ENCODE results near the gene STK36.

Gene STK36

GRCh38 chr2:218635719-218636118 lies 36.2 kb upstream of the STK36 start:
- H3K36me3 ChIP-seq (ENCODE audit: insufficient read depth, insufficient read length, low read length), result peaks cover 78% of the 10 kb centered on the region

GRCh38 chr2:218638372-218638771 lies 33.5 kb upstream of the STK36 start:
- Histone ChIP-seq H3K4me1 (ENCODE audit: insufficient read depth, insufficient read length) (no peaks in the 10 kb centered on the region), H3K9me3 (ENCODE audit: insufficient read depth, low read length) (no peaks in the 10 kb centered on the region), H3K27me3 (ENCODE audit: insufficient read depth, insufficient read length) (no peaks in the 10 kb centered on the region), H3K36me3 (ENCODE audit: insufficient read depth, insufficient read length, low read length) (peaks cover 92% of the 10 kb centered on the region), H3K9ac (ENCODE audit: insufficient read length, low read depth) (no peak overlapping the region), H3K4me3 (ENCODE audit: insufficient read length, low read depth) (no peak overlapping the region)
- DNase-seq (ENCODE audit: low read depth, low spot score), result no peak
- TF ChIP-seq ZNF274 (IDR thresholded peaks at IDR 0.05; ENCODE audit: low read depth, low read length) (no peak), YY1 (IDR thresholded peaks at IDR 0.05; ENCODE audit: insufficient read depth, insufficient read length) (no peak), SUZ12 (IDR thresholded peaks at IDR 0.05; ENCODE audit: extremely low read depth, insufficient read depth, insufficient read length) (no peak)

More at GRCh38 chr2:218635719-218636118, 36.2 kb upstream of the STK36 start:
- DNase-seq (ENCODE audit: low read depth, low spot score), result no peak
- no peak overlapping the region for H3K9ac ChIP-seq (ENCODE audit: insufficient read length, low read depth)
- no peaks in the 10 kb centered on the region for H3K27me3 ChIP-seq (ENCODE audit: insufficient read depth, insufficient read length)
- TF ChIP-seq SUZ12 (IDR thresholded peaks at IDR 0.05; ENCODE audit: extremely low read depth, insufficient read depth, insufficient read length) (no peak), YY1 (IDR thresholded peaks at IDR 0.05; ENCODE audit: insufficient read depth, insufficient read length) (no peak), ZNF274 (IDR thresholded peaks at IDR 0.05; ENCODE audit: low read depth, low read length) (no peak)
- no peaks in the 10 kb centered on the region for H3K9me3 ChIP-seq (ENCODE audit: insufficient read depth, low read length)
- no peaks in the 10 kb centered on the region for H3K4me1 ChIP-seq (ENCODE audit: insufficient read depth, insufficient read length)
- no peak overlapping the region for H3K4me3 ChIP-seq (ENCODE audit: insufficient read length, low read depth)

GRCh38 chr2:218642121-218642656 lies 29.7 kb upstream of the STK36 start:
- no peak for DNase-seq (ENCODE audit: low read depth, low spot score)
- Histone ChIP-seq H3K36me3 (ENCODE audit: insufficient read depth, insufficient read length, low read length) (peaks cover 91% of the 10 kb centered on the region), H3K4me1 (ENCODE audit: insufficient read depth, insufficient read length) (no peaks in the 10 kb centered on the region), H3K27me3 (ENCODE audit: insufficient read depth, insufficient read length) (no peaks in the 10 kb centered on the region), H3K9ac (ENCODE audit: insufficient read length, low read depth) (no peak overlapping the region), H3K4me3 (ENCODE audit: insufficient read length, low read depth) (no peak overlapping the region), H3K9me3 (ENCODE audit: insufficient read depth, low read length) (no peaks in the 10 kb centered on the region)
- no peak for TF ChIP-seq SUZ12 (IDR thresholded peaks at IDR 0.05; ENCODE audit: extremely low read depth, insufficient read depth, insufficient read length)
- TF ChIP-seq ZNF274 (IDR thresholded peaks at IDR 0.05; ENCODE audit: low read depth, low read length), result no peak
- TF ChIP-seq YY1 (IDR thresholded peaks at IDR 0.05; ENCODE audit: insufficient read depth, insufficient read length), result no peak

GRCh38 chr2:218642786-218643185 lies 29.1 kb upstream of the STK36 start:
- Histone ChIP-seq H3K27me3 (ENCODE audit: insufficient read depth, insufficient read length) (no peaks in the 10 kb centered on the region), H3K4me1 (ENCODE audit: insufficient read depth, insufficient read length) (no peaks in the 10 kb centered on the region), H3K4me3 (ENCODE audit: insufficient read length, low read depth) (no peak overlapping the region), H3K9ac (ENCODE audit: insufficient read length, low read depth) (no peak overlapping the region), H3K9me3 (ENCODE audit: insufficient read depth, low read length) (no peaks in the 10 kb centered on the region), H3K36me3 (ENCODE audit: insufficient read depth, insufficient read length, low read length) (peaks cover 91% of the 10 kb centered on the region)
- DNase-seq (ENCODE audit: low read depth, low spot score), result no peak
- TF ChIP-seq YY1 (IDR thresholded peaks at IDR 0.05; ENCODE audit: insufficient read depth, insufficient read length), result no peak
- TF ChIP-seq ZNF274 (IDR thresholded peaks at IDR 0.05; ENCODE audit: low read depth, low read length), result no peak
- no peak for TF ChIP-seq SUZ12 (IDR thresholded peaks at IDR 0.05; ENCODE audit: extremely low read depth, insufficient read depth, insufficient read length)

- H3K4me1 ChIP-seq (ENCODE audit: insufficient read depth, insufficient read length), result no peaks in the 10 kb centered on the region
- no peak for TF ChIP-seq YY1 (IDR thresholded peaks at IDR 0.05; ENCODE audit: insufficient read depth, insufficient read length)
- no peak overlapping the region for H3K9ac ChIP-seq (ENCODE audit: insufficient read length, low read depth)
- no peaks in the 10 kb centered on the region for H3K9me3 ChIP-seq (ENCODE audit: insufficient read depth, low read length)
- H3K4me3 ChIP-seq (ENCODE audit: insufficient read length, low read depth), result no peak overlapping the region
- no peak for DNase-seq (ENCODE audit: low read depth, low spot score)
- peaks cover 91% of the 10 kb centered on the region for H3K36me3 ChIP-seq (ENCODE audit: insufficient read depth, insufficient read length, low read length)
- H3K27me3 ChIP-seq (ENCODE audit: insufficient read depth, insufficient read length), result no peaks in the 10 kb centered on the region
These were observed 28.1 kb upstream of the STK36 start for GRCh38 chr2:218643751-218644310.

GRCh38 chr2:218644721-218645120 lies 27.2 kb upstream of the STK36 start:
- Histone ChIP-seq H3K4me3 (ENCODE audit: insufficient read length, low read depth) (no peak overlapping the region), H3K9ac (ENCODE audit: insufficient read length, low read depth) (no peak overlapping the region), H3K36me3 (ENCODE audit: insufficient read depth, insufficient read length, low read length) (peaks cover 92% of the 10 kb centered on the region), H3K27me3 (ENCODE audit: insufficient read depth, insufficient read length) (no peaks in the 10 kb centered on the region), H3K9me3 (ENCODE audit: insufficient read depth, low read length) (no peaks in the 10 kb centered on the region), H3K4me1 (ENCODE audit: insufficient read depth, insufficient read length) (no peaks in the 10 kb centered on the region)
- no peak for DNase-seq (ENCODE audit: low read depth, low spot score)
- TF ChIP-seq YY1 (IDR thresholded peaks at IDR 0.05; ENCODE audit: insufficient read depth, insufficient read length), result no peak
- no peak for TF ChIP-seq ZNF274 (IDR thresholded peaks at IDR 0.05; ENCODE audit: low read depth, low read length)
- TF ChIP-seq SUZ12 (IDR thresholded peaks at IDR 0.05; ENCODE audit: extremely low read depth, insufficient read depth, insufficient read length), result no peak

GRCh38 chr2:218645126-218645525 lies 26.8 kb upstream of the STK36 start:
- H3K9me3 ChIP-seq (ENCODE audit: insufficient read depth, low read length), result no peaks in the 10 kb centered on the region
- H3K27me3 ChIP-seq (ENCODE audit: insufficient read depth, insufficient read length), result no peaks in the 10 kb centered on the region
- H3K36me3 ChIP-seq (ENCODE audit: insufficient read depth, insufficient read length, low read length), result peaks cover 94% of the 10 kb centered on the region
- no peak for DNase-seq (ENCODE audit: low read depth, low spot score)
- H3K4me1 ChIP-seq (ENCODE audit: insufficient read depth, insufficient read length), result no peaks in the 10 kb centered on the region
- no peak for TF ChIP-seq ZNF274 (IDR thresholded peaks at IDR 0.05; ENCODE audit: low read depth, low read length)
- TF ChIP-seq SUZ12 (IDR thresholded peaks at IDR 0.05; ENCODE audit: extremely low read depth, insufficient read depth, insufficient read length), result no peak
- no peak for TF ChIP-seq YY1 (IDR thresholded peaks at IDR 0.05; ENCODE audit: insufficient read depth, insufficient read length)
- no peak overlapping the region for H3K9ac ChIP-seq (ENCODE audit: insufficient read length, low read depth)
- H3K4me3 ChIP-seq (ENCODE audit: insufficient read length, low read depth), result no peak overlapping the region

Measured in NT2/D1 (cell line).